Transverse colon (tissue), 4 donors: ENCODE data around the gene B4GALT4. TPM values are rescaled to one million over a fixed set of nuclear protein-coding genes. Genes with fewer than 3 reads are reported as not detected.
"Not testable (repeated sequence)": the region's sequence is repeated elsewhere in the genome, so short reads cannot be mapped to it uniquely, and the experiment has no call there.

Experiments used
- DNase-seq: peaks from one replicate; pipeline ENCODE4 v3.0.0-alpha.2; 2019
- H3K27ac ChIP-seq, 4 donors: fragments of 200-600 bp; sonication (generic); 2 replicates each; pipeline ENCODE4 v1.5.1; 2016 to 2018; ENCODE audit warnings: inconsistent platforms in 4 of 4
- H3K27me3 ChIP-seq: fragments of 200-600 bp; sonication (generic); 2 replicates; pipeline ENCODE4 v1.5.1; 2017; ENCODE audit warnings: inconsistent platforms
- H3K36me3 ChIP-seq, 4 donors: fragments of 200-600 bp; sonication (generic); 2 replicates each; pipeline ENCODE4 v1.5.1; 2017 to 2019; ENCODE audit warnings: inconsistent platforms in 4 of 4
- H3K4me1 ChIP-seq, 4 donors: fragments of 200-600 bp; sonication (generic); 2 replicates each; pipeline ENCODE4 v1.5.1; 2017 to 2020; ENCODE audit warnings: inconsistent platforms in 4 of 4
- H3K4me3 ChIP-seq, 4 donors: fragments of 200-600 bp; sonication (generic); 1 replicate in 1 of 4; 2 replicates in 3 of 4; pipeline versions ENCODE4 v1.5.1 to v1.6.1; 2017 to 2019; ENCODE audit warnings: inconsistent platforms in 4 of 4
- H3K9me3 ChIP-seq, 2 donors: fragments of 200-600 bp; sonication (generic); 2 replicates each; pipeline ENCODE4 v1.5.1; 2017 to 2019; ENCODE audit warnings: inconsistent platforms in 2 of 2
- EP300 ChIP-seq: sonication (generic); formaldehyde crosslinking; IDR thresholded peaks from one replicate; pipeline ENCODE4 v1.6.1; 2017; ENCODE audit warnings: antibody characterized with exemption, low read depth
- POLR2A ChIP-seq: fragments of 450-650 bp; IDR thresholded peaks from one replicate; pipeline ENCODE4 v1.6.1; 2016; ENCODE audit warnings: antibody characterized with exemption, mild to moderate bottlenecking, moderate library complexity
- POLR2AphosphoS5 ChIP-seq, 3 donors: sonication (generic); formaldehyde crosslinking; IDR thresholded peaks; one replicate each; pipeline ENCODE4 v1.6.1; 2016; ENCODE audit warnings: antibody characterized with exemption in 3 of 3
- WGBS, 2 donors: methylation state at CpG; one replicate each; pipeline ENCODE4 v1.1.5; 2018; ENCODE audit warnings: low coverage in 1 of 2; 5-methylcytosine and 5-hydroxymethylcytosine counted together
- in situ Hi-C, 4 donors: fragments of 200-750 bp; cut with MboI; loops; one replicate each; pipeline versions ENCODE4 v1.15.0 to v1.15.1; 2017; ENCODE audit warnings: low sequenced_read_pairs in 3 of 4, low pct_ligation_motif_present in 1 of 4, low pct_unique_long_range_greater_than_20kb in 1 of 4
- intact Hi-C: fragments of 100-400 bp; cut with DNase I; formaldehyde crosslinking; loops from one replicate; pipeline ENCODE4 v1.15.1; 2023; ENCODE audit warnings: low total_unique reads
- total RNA-seq, 4 donors: library from RNA; depleted of rRNA; stranded (reverse); fragments of >200 nt; gene quantifications; one replicate each; pipeline ENCODE4 v1.1.0, GENCODE V29; 2016
- TF ChIP-seq, protein P1 (sequence below), 5 experiments: fragments of 200-600 bp in 3 of 5; fragments of 450-650 bp in 2 of 5; sonication (generic) in 3 of 5; IDR thresholded peaks; 1 replicate in 2 of 5; 2 replicates in 3 of 5; pipeline ENCODE4 v1.5.1; 2016 to 2017; ENCODE audit warnings: antibody characterized with exemption in 5 of 5, inconsistent platforms in 3 of 5, mild to moderate bottlenecking in 2 of 5, moderate library complexity in 1 of 5

Gene B4GALT4
- total RNA-seq, 4 donors from 2014 or later, result 27.7 to 54.2 (median 52.0) TPM

GRCh38 chr3:119176778-119177177 is 63.9 kb downstream of the B4GALT4 start:
- H3K4me1 ChIP-seq, result peaks cover 0 to 12% (median 0%) of the 10 kb centered on the region in 4 donors
- H3K9me3 ChIP-seq, result no peaks in the 10 kb centered on the region
- no peaks in the 10 kb centered on the region for H3K27me3 ChIP-seq
- no peak overlapping the region for H3K4me3 ChIP-seq
- no peaks in the 10 kb centered on the region for H3K36me3 ChIP-seq
- intact Hi-C loops (no loop called here), in situ Hi-C loops (no loop called here)
- H3K27ac ChIP-seq, result peak overlapping the region in 3 of 4 donors; percentile 14 to 55 (median 31)
- no peak for DNase-seq
- 67 to 80% methylated on average over 3 to 4 of the region's 4 CpGs for whole genome bisulfite sequencing, 2 donors
- TF ChIP-seq POLR2A, result no peak
- TF ChIP-seq, protein P1, sequence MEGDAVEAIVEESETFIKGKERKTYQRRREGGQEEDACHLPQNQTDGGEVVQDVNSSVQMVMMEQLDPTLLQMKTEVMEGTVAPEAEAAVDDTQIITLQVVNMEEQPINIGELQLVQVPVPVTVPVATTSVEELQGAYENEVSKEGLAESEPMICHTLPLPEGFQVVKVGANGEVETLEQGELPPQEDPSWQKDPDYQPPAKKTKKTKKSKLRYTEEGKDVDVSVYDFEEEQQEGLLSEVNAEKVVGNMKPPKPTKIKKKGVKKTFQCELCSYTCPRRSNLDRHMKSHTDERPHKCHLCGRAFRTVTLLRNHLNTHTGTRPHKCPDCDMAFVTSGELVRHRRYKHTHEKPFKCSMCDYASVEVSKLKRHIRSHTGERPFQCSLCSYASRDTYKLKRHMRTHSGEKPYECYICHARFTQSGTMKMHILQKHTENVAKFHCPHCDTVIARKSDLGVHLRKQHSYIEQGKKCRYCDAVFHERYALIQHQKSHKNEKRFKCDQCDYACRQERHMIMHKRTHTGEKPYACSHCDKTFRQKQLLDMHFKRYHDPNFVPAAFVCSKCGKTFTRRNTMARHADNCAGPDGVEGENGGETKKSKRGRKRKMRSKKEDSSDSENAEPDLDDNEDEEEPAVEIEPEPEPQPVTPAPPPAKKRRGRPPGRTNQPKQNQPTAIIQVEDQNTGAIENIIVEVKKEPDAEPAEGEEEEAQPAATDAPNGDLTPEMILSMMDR (IDR thresholded peaks at IDR 0.05), result no peak
- no peak for TF ChIP-seq POLR2AphosphoS5 (IDR thresholded peaks at IDR 0.05)
- TF ChIP-seq EP300, result no peak

DNA sequence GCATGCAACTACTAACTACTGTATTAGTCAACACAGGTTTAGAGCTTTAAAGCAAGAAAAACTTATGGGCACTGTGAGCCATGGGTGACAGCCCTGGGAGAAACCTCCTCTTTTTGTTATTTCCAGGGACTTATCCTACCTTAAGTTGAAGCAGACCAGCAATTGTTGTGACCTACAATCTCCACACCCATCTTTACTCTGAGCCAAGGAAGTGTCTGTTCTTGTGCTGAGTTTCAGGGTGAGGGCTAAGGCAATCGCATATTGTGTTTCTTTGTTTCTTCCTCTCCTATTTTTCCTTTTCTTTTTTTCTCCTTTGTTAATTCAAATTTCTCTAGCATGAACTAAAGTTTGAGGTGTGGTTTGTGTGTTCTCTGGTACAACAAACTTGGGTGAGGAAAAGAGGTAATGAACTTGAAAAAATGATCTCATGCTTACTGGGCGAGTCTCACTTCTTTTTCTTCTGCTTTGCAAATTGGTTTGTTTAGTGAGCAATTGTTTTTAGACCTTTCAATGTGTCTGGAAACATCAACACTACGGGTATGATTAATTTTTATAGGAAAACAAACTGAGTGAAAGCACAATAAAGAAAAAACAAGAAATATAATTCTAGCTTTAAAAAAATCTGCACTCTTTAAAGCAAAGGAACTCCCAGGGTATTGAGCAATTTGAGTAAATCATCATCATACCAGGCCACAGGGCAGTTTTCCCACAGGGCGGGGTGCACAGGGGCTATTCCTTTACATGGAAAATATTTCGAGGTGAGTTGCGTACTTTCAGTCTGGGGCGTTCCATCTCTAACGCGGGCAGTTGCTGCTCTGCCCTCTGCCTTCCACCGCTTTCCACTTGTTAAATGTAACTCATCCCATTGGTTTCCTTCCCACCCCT is 64.6 kb downstream of the B4GALT4 start:
- peak; percentile 56 for DNase-seq
- H3K9me3 ChIP-seq, result no peaks in the 10 kb centered on the region
- peaks cover 0 to 12% (median 0%) of the 10 kb centered on the region in 4 donors for H3K4me1 ChIP-seq
- intact Hi-C loops, result no loop called here
- TF ChIP-seq POLR2AphosphoS5 (IDR thresholded peaks at IDR 0.05) (no peak), POLR2A (no peak), EP300 (no peak)
- TF ChIP-seq, protein P1 (IDR thresholded peaks at IDR 0.05), result no peak
- H3K4me3 ChIP-seq, result no peak overlapping the region
- in situ Hi-C loops, result no loop called here
- WGBS, 2 donors, result 64 to 71% methylated on average over 10 of the region's 10 CpGs
- H3K36me3 ChIP-seq, result no peaks in the 10 kb centered on the region
- H3K27ac ChIP-seq, result peak overlapping the region; percentile 30 to 55 (median 36)
- H3K27me3 ChIP-seq, result no peaks in the 10 kb centered on the region

GRCh38 chr3:119173325-119173724 is 67.4 kb downstream of the B4GALT4 start, which contains the start of gene UPK1B:
UPK1B (plus strand) TSS chr3:119173598; CDS start chr3:119186742, 13,144 bp downstream.
- Histone ChIP-seq H3K4me1 (peaks cover 0 to 12% (median 0%) of the 10 kb centered on the region in 4 donors), H3K27ac (no peak within 1 kb of the TSS), H3K4me3 (no peak within 1 kb of the TSS), H3K36me3 (no peaks in the 10 kb centered on the region), H3K9me3 (no peaks in the 10 kb centered on the region), H3K27me3 (no peaks in the 10 kb centered on the region)
- in situ Hi-C loops (no loop called here), intact Hi-C loops (no loop called here)
- WGBS, 2 donors, result 67 to 76% methylated on average over 11 to 13 of the region's 13 CpGs
- no peak for TF ChIP-seq POLR2AphosphoS5 (IDR thresholded peaks at IDR 0.05)
- TF ChIP-seq EP300, result no peak
- no peak for TF ChIP-seq POLR2A
- TF ChIP-seq, protein P1 (IDR thresholded peaks at IDR 0.05), result no peak
- DNase-seq, result no peak

DNA sequence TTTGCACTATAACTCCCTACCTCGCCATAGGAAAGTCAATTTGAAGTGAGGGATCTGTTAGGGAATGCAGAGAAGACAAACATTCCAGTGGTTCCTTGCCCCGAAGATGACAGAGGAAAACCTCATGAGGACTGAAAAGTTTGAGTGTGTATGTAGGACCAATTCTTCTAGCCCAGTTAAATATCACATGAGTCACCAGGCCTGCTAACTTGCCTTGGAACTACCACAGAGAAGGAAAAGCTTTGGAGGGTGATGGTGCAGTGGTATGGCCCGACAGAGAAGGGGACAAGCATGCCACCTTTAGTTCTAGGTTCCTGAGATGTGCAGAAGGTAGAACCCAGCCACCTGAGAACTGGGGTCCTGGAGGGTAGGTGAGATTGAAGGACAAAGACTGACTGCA is 69.9 kb downstream of the B4GALT4 start:
- WGBS, 2 donors, result 79 to 81% methylated on average over 3 of the region's 3 CpGs
- Histone ChIP-seq H3K27ac (no peak overlapping the region), H3K9me3 (no peaks in the 10 kb centered on the region), H3K4me1 (peaks cover 0 to 3% (median 0%) of the 10 kb centered on the region in 4 donors), H3K27me3 (no peaks in the 10 kb centered on the region), H3K36me3 (no peaks in the 10 kb centered on the region), H3K4me3 (no peak overlapping the region)
- TF ChIP-seq, protein P1 (IDR thresholded peaks at IDR 0.05), result no peak
- TF ChIP-seq EP300 (no peak), POLR2A (no peak), POLR2AphosphoS5 (IDR thresholded peaks at IDR 0.05) (no peak)
- intact Hi-C loops (no loop called here), in situ Hi-C loops (no loop called here)
- DNase-seq, result no peak

- intact Hi-C loops, H3K9me3 ChIP-seq, H3K36me3 ChIP-seq, DNase-seq, H3K27me3 ChIP-seq, H3K4me1 ChIP-seq, H3K4me3 ChIP-seq, in situ Hi-C loops, H3K27ac ChIP-seq: not testable (repeated sequence)
- WGBS, 2 donors, result 85 to 87% methylated on average over 3 to 7 of the region's 9 CpGs
These were observed 75.9 kb downstream of the B4GALT4 start for GRCh38 chr3:119164745-119165144.
